Endothelial cell of umbilical vein (primary cell): ENCODE data around the gene SLC9A9.

Experiments
- CTCF ChIP-seq, 2 donors: IDR thresholded peaks; 1 replicate in 1 of 2; 2 replicates in 1 of 2; pipeline ENCODE4 v1.5.1; 2011; ENCODE audit warnings: low read length in 2 of 2, mild to moderate bottlenecking in 2 of 2, moderate library complexity in 2 of 2, control low read depth in 1 of 2, inconsistent platforms in 1 of 2, low read depth in 1 of 2; ENCODE audit not compliant: insufficient read depth in 1 of 2; ENCODE audit errors: extremely low read depth in 1 of 2
- JUN ChIP-seq: IDR thresholded peaks from 2 replicates; pipeline ENCODE4 v1.6.1; 2011; ENCODE audit warnings: borderline replicate concordance, low read depth; ENCODE audit not compliant: insufficient read length, insufficient read depth
- POLR2A ChIP-seq: IDR thresholded peaks from 2 replicates; pipeline ENCODE4 v1.6.1; 2012; ENCODE audit warnings: low read depth, mild to moderate bottlenecking, control low read depth, low read length

DNA sequence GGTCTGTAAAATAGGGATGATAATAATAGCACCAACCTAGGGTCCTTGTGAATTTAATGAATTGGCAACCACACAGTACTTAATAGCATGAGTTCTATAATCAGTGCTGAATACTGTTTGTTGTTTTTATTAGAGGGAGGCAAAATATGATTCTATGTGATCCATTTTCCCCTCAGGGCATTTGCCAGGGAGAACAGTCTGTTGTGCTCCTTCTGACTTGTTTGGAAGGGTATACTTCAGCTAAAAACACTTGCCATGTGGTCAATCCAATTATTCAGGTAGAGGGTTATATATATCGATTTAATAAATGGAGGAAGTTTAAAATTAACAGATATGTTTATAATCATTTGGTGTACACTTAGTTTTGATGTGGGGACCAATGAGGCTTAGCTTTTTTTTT, 423.4 kb downstream of the SLC9A9 start:
- TF ChIP-seq CTCF (IDR thresholded peaks at IDR 0.05; ENCODE audit: extremely low read depth in 1 of 2, insufficient read depth in 1 of 2, low read depth in 1 of 2, low read length in 2 of 2) (no peak), JUN (no peak), POLR2A (no peak)
